Pancreas (tissue), 10 donors: ENCODE data around the gene NANOS1. TPM values are rescaled to one million over a fixed set of nuclear protein-coding genes. Genes with fewer than 3 reads are reported as not detected.

Experiments
- ATAC-seq, 4 donors: fragments of 200-7000 bp; cut with Tn5 transposase; one replicate each; pipeline versions ENCODE4 v1.8.0 to v1.9.1; 2020; ENCODE audit warnings: mild to moderate bottlenecking in 4 of 4, moderate library complexity in 4 of 4
- DNase-seq, 6 donors: peaks; one replicate each; pipeline ENCODE4 v3.0.0-alpha.2; 2020
- FAIRE-seq: peaks from 2 replicates; lab custom pipeline; 2012; peaks lifted over from hg19 to GRCh38; lab: Jason Lieb, UNC
- H3K27ac ChIP-seq, 4 donors: fragments of 200-600 bp; sonication (generic); 1 replicate in 3 of 4; 2 replicates in 1 of 4; pipeline versions ENCODE4 v1.5.0 to v1.8.0; 2020
- H3K27me3 ChIP-seq, 4 donors: fragments of 200-600 bp; one replicate each; pipeline ENCODE4 v1.8.0; 2021
- H3K36me3 ChIP-seq, 3 donors: fragments of 200-600 bp; sonication (generic) in 1 of 3; one replicate each; pipeline versions ENCODE4 v1.5.0 to v1.8.0; 2020 to 2021
- H3K4me1 ChIP-seq, 3 donors: fragments of 200-600 bp; one replicate each; pipeline ENCODE4 v1.8.0; 2021
- H3K4me3 ChIP-seq, 4 donors: fragments of 200-600 bp; sonication (generic) in 2 of 4; one replicate each; pipeline versions ENCODE4 v1.5.0 to v1.8.0; 2020 to 2021
- H3K9me3 ChIP-seq, 4 donors: fragments of 200-600 bp; one replicate each; pipeline ENCODE4 v1.8.0; 2021
- CTCF ChIP-seq, 4 donors: fragments of 200-600 bp; sonication (generic) in 3 of 4; IDR thresholded peaks; one replicate each; pipeline versions ENCODE4 v1.5.0 to v1.8.0; 2021; ENCODE audit warnings: antibody characterized with exemption in 4 of 4
- WGBS, 2 donors: extraction: QIAGEN DNeasy Blood & Tissue Kit; methylation state at CpG; one replicate each; pipeline ENCODE4 v1.1.7; 2013; 5-methylcytosine and 5-hydroxymethylcytosine counted together
- intact Hi-C, 3 donors: fragments of 100-400 bp; cut with DNase I; formaldehyde crosslinking; loops; one replicate each; pipeline versions ENCODE4 v1.11.1 to v1.14.2; 2022
- polyA plus RNA-seq, 2 donors: library from polyadenylated mRNA; stranded (reverse); fragments of 200-250 nt; gene quantifications; one replicate each; pipeline ENCODE4 v1.2.3, GENCODE V29; 2013
- total RNA-seq, 6 donors: library from RNA; stranded (reverse); fragmentation: NEBNext Ultra II Directional in 4 of 6; extraction: Animal tissue kit (Norgen Biotek cat#: 25700) in 4 of 6; gene quantifications; one replicate each; pipeline versions ENCODE4 v1.2.1 to v1.2.4, GENCODE V29; 2021 to 2023
- donor health status: healthy with polysubstance abuse.
- donor health status: DM: no; HTN: no; CAD: no; lungs with moderate emphysema.
- donor health status: DM: no; HTN: no; CAD: no.
- donor health status: control.
- donor health status: control.
- donor health status: Bipolar disorder and iron deficiency.
- donor health status: DM: yes; HTN: yes; CAD: no.
- donor health status: DM: no; HTN: no; CAD: no.
- donor health status: DM: no; HTN: no; CAD: no.
- donor health status: DM: yes; HTN: yes; CAD: no.

The NANOS1 gene
- total and polyA plus RNA-seq, 8 donors, result 0.47 to 7.7 (median 1.5) TPM

GRCh38 chr10:119041326-119041725 is 11.8 kb downstream of the NANOS1 start:
- 96 to 97% methylated on average over 4 of the region's 4 CpGs for WGBS, 2 donors
- peaks cover 10 to 90% (median 38%) of the 10 kb centered on the region in 3 donors for H3K36me3 ChIP-seq
- H3K4me1 ChIP-seq, result no peaks in the 10 kb centered on the region
- H3K4me3 ChIP-seq, result no peak overlapping the region
- no peaks in the 10 kb centered on the region for H3K27me3 ChIP-seq
- TF ChIP-seq CTCF (IDR thresholded peaks at IDR 0.05), result no peak
- intact Hi-C loops, result no loop called here
- H3K9me3 ChIP-seq, result no peaks in the 10 kb centered on the region
- FAIRE-seq (no peak), ATAC-seq (no peak), DNase-seq (no peak)
- H3K27ac ChIP-seq, result no peak overlapping the region

- intact Hi-C loops, result no loop called here
- DNase-seq, result no peak
- WGBS, 2 donors, result 95 to 97% methylated on average over 26 of the region's 26 CpGs
- Histone ChIP-seq H3K27ac (no peak overlapping the region), H3K36me3 (peaks cover 10 to 88% (median 40%) of the 10 kb centered on the region in 3 donors), H3K4me3 (no peak overlapping the region), H3K27me3 (no peaks in the 10 kb centered on the region), H3K4me1 (no peaks in the 10 kb centered on the region), H3K9me3 (no peaks in the 10 kb centered on the region)
- no peak for ATAC-seq
- FAIRE-seq, result no peak
- no peak for TF ChIP-seq CTCF (IDR thresholded peaks at IDR 0.05)
These were observed 12.7 kb downstream of the NANOS1 start for GRCh38 chr10:119042169-119042568.

DNA sequence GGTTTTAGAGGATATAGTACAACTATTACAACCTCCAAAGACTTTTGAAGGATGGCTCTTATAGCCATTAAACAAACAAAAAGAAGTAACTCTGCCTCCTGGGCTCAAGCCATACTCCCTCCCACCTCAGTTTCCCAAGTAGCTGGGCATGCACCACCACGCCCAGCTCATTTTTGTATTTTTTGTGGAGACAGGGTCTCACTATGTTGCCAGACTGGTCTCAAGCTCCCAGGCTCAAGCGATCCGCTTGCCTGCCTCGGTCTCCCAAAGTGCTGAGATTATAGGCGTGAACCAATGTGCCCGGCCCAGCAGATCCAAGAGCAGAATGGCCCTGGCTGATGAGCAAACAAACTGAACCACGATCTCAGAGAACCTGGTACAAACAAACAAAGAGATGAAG is 16.0 kb downstream of the NANOS1 start:
- FAIRE-seq (no peak), DNase-seq (no peak), ATAC-seq (no peak)
- Histone ChIP-seq H3K4me3 (no peak overlapping the region), H3K36me3 (peaks cover 12 to 81% (median 62%) of the 10 kb centered on the region in 3 donors), H3K9me3 (no peaks in the 10 kb centered on the region), H3K27ac (no peak overlapping the region), H3K27me3 (no peaks in the 10 kb centered on the region), H3K4me1 (no peaks in the 10 kb centered on the region)
- no peak for TF ChIP-seq CTCF (IDR thresholded peaks at IDR 0.05)
- 84 to 87% methylated on average over 7 of the region's 7 CpGs for WGBS, 2 donors
- intact Hi-C loops, result no loop called here

GRCh38 chr10:119049361-119049760 is 19.8 kb downstream of the NANOS1 start:
- Histone ChIP-seq H3K4me3 (no peak overlapping the region), H3K9me3 (no peaks in the 10 kb centered on the region), H3K27me3 (no peaks in the 10 kb centered on the region), H3K4me1 (no peaks in the 10 kb centered on the region), H3K36me3 (peaks cover 11 to 76% (median 37%) of the 10 kb centered on the region in 3 donors), H3K27ac (no peak overlapping the region)
- 95 to 99% methylated on average over 5 of the region's 5 CpGs for WGBS, 2 donors
- FAIRE-seq, result no peak
- intact Hi-C loops, result no loop called here
- ATAC-seq, result no peak
- DNase-seq, result no peak
- TF ChIP-seq CTCF (IDR thresholded peaks at IDR 0.05), result no peak

DNA sequence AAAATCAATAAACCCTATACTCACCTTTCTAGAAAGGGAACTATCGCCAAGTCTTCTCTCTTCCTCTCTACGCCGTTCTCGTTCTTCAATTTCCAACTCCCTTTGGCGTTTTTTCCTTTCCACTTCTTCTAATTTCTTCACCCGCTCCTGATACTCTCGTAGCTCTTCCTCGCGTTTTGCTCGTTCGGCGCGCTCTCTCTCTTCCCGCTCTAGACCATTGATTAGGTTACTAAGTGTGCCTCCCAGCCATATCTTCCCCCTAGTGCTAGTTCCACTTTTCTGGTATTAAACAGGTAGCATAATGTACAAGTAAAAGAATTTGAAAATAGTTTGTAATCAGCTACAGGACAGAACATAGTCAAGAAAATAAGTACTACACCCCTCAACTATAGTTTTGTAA is 20.3 kb downstream of the NANOS1 start:
- intact Hi-C loops, result no loop called here
- DNase-seq (no peak), FAIRE-seq (no peak), ATAC-seq (no peak)
- WGBS, 2 donors, result 96 to 97% methylated on average over 14 of the region's 14 CpGs
- no peaks in the 10 kb centered on the region for H3K9me3 ChIP-seq
- no peak overlapping the region for H3K27ac ChIP-seq
- TF ChIP-seq CTCF (IDR thresholded peaks at IDR 0.05), result no peak
- no peak overlapping the region for H3K4me3 ChIP-seq
- peaks cover 11 to 78% (median 38%) of the 10 kb centered on the region in 3 donors for H3K36me3 ChIP-seq
- no peaks in the 10 kb centered on the region for H3K4me1 ChIP-seq
- H3K27me3 ChIP-seq, result no peaks in the 10 kb centered on the region
